Right renal cortex interstitium (tissue), 3 donors: ENCODE measurements around the gene STX1B. TPM values are rescaled to one million over a fixed set of nuclear protein-coding genes. Genes with fewer than 3 reads are reported as not detected.
"Not testable (repeated sequence)": the region's sequence is repeated elsewhere in the genome, so short reads cannot be mapped to it uniquely, and the experiment has no call there.

Experiments used
- DNase-seq, 3 donors: peaks; one replicate each; pipeline ENCODE4 v3.0.0-alpha.2; 2013; ENCODE audit warnings: low read depth in 3 of 3, low spot score in 2 of 3
- polyA plus RNA-seq, 3 donors: library from polyadenylated mRNA; unstranded; fragments of 120-200 nt; gene quantifications; one replicate each; pipeline ENCODE4 v1.2.1, GENCODE V29; 2013; ENCODE audit not compliant: insufficient read length in 3 of 3

Gene STX1B
- polyA plus RNA-seq, 3 donors: 0.89 to 1.3 (median 1.0) TPM

DNA sequence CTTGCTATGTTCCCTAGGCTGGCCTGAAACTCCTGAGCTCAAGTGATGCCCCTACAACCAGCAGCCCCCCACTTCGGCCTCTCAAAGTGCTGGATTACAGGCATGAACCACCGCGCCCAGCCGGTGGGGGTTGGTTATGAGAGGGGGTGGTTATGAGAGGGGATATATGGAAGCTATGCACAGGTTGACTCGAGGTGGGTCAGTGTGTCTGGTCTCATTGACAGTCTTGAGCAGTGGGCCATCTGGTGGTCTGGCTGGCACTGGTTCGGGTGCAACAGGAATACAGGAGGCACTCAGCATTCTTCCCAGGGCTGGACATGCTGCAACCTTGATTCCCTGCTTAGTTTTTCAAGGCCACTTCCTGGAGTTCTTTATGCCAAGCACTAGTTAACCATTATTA, 5.6 kb upstream of the STX1B start:
- DNase-seq: no peak

GRCh38 chr16:31013292-31013691, 2.9 kb upstream of the STX1B start:
- not testable (repeated sequence) for DNase-seq

DNA sequence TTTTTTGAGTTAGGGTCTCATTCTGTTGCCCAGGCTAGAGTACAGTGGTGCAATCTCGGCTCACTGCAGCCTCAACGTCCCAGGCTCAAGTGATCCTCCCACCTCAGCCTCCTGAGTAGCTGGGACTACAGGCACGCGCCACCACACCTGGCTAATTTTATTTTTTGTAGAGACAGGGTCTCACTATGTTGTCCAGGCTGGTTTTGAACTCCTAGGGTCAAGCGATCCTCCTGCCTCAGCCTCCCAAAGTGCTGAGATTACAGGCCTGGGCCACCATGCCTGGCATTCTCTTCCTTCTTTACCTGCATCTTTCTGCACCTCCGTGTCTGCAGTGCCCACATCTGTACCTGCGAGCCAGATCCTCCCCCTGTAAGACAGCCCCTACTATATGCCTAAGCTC, 1.4 kb upstream of the STX1B start:
- not testable (repeated sequence) for DNase-seq

GRCh38 chr16:31009894-31010584, 399 bp downstream of the STX1B start:
- no peak for DNase-seq

- DNase-seq: no peak
These were observed 1.3 kb downstream of the STX1B start for GRCh38 chr16:31009120-31009519.

- no peak for DNase-seq
These were observed 1.9 kb downstream of the STX1B start for GRCh38 chr16:31008551-31008950.

DNA sequence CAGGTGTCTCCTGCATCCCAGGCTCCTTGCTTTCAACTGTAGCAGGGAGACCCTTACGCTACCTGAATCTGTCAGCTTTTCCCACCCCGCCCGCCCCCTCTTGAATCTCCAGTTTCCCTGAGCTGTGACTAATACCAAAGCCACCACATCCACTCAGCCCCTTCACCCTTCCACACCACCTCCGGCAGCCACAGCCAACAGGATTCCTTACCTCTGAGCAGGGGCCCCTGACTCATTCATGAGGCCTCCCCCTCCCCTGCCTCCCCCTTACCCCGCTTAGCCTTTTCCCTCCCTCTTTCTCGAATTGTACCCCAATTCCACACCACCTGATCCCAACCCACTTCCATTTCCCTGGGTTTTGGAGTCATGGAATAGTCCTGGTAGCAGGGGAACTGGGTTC, 2.3 kb downstream of the STX1B start:
- no peak for DNase-seq

- no peak for DNase-seq
These were observed 2.8 kb downstream of the STX1B start for GRCh38 chr16:31007684-31008083.

GRCh38 chr16:31006589-31006988, 3.8 kb downstream of the STX1B start:
- no peak for DNase-seq

GRCh38 chr16:31006086-31006385, 4.4 kb downstream of the STX1B start:
- DNase-seq: no peak

- DNase-seq: no peak
These were observed 4.9 kb downstream of the STX1B start for GRCh38 chr16:31005350-31006085.

- DNase-seq: no peak
These were observed 5.8 kb downstream of the STX1B start for GRCh38 chr16:31004658-31005057.

- no peak for DNase-seq
These were observed 6.7 kb downstream of the STX1B start for GRCh38 chr16:31003744-31004143.

GRCh38 chr16:31002862-31003341, 7.5 kb downstream of the STX1B start:
- no peak for DNase-seq

DNA sequence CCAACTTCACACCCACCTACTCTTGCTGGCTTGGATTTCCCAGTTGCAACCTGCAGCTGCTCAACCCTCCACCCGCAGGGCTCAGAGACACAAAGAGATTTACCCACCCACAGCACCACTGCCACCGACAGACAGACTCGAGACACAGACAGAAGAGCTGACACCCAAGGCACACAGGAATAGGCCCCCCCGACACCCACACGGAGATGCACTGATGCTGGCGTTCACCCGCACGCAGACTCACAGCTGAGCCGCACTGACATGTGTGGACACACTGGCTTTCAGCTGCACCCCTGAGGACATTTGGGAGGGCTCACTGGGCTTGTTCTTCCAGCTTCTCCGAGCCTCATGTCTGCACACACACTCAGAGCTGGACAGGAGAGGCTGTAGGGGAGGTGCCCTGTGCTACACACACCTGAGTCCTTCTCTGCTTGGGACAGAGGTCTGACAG, 8.2 kb downstream of the STX1B start:
- no peak for DNase-seq

GRCh38 chr16:31001507-31002249, 8.8 kb downstream of the STX1B start:
- no peak for DNase-seq

DNA sequence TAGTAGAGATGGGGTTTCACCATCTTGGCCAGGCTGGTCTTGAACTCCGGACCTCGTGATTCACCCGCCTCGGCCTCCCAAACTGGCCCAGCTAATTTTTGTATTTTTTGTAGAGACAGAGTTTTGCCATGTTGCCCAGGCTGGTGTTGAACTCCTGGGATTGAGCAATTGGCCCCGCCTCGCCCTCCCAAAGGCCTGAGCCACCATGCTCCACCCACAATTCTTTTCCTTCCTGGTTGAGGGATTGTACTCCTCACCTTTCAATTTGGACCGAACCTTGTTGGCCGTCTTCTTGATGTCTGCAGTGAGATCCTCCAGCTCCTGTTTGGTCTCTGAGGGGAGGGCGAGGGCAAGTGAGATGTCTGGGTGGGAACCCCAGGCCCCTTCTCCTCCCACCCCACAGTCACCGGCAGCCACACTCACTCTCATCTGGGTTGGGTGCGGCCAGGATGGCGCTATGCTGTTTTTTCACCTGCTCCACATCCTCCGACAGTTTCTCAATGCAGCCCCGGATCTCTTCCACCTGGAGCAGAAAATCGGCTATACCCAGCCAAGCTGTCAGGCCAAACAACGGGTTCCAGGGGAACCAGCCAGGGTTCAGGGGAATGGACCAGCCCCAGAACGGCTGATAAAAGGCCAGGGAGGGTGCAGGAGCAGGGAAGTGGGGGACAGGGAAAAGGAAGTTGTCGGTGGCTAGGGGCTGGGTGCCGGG, 9.6 kb downstream of the STX1B start:
- DNase-seq: no peak

DNA sequence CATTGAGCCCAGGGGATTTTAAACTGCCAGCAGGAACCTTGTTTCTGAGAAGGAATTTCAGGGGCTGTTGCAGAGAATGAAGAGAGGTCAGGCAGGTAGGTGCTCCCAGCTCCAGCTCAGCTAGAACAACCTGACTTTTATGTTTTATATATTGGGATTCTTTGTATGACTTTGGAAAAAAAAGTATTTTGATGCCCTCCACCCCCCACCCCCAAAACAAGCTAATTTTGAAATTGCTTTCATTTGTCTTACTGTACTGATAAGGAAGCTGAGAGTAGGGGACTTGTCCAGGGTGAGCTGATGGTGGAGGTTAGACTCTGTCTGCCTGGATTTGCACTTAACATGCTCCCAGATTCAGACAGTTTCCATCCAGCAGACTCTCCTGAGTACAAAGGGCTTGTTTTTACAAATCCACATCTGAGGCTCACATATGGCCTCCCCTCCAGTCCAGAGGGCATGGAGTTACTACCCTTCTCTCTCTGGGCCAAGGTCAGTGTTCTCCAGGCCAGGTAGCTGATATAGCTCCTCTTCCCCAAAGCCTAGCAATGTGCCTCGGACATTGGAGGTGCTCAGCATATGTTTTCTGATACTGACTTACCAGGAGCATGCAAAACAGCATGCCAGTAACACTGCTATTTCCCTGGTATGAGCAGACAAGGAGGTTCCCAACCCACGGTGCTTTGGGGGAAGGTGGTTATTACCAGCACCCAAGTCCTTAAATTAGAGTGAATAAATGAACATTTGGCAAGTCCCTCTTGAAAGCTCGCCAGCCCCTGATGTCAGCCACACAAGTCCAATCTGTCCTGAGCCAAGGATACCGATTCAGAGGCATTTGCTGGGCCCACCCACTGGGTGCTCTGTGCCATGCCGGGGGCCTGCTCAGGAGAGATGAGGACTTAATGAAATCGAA, 11.3 kb downstream of the STX1B start:
- DNase-seq: no peak

GRCh38 chr16:30997725-30998711, 12.4 kb downstream of the STX1B start:
- DNase-seq: no peak
